Kidney (tissue), 14 donors: ENCODE results near the gene GPC6. TPM values are rescaled to one million over a fixed set of nuclear protein-coding genes. Genes with fewer than 3 reads are reported as not detected.

ENCODE experiments used
- DNase-seq, 5 donors: peaks; one replicate each; pipeline ENCODE4 v3.0.0-alpha.2; 2013 to 2020
- FAIRE-seq: peaks from 2 replicates; lab custom pipeline; 2012; peaks lifted over from hg19 to GRCh38; lab: Jason Lieb, UNC
- H3K27ac ChIP-seq, 2 donors: one replicate each; pipeline ENCODE4 v1.7.0; 2013; ENCODE audit warnings: low read depth in 2 of 2, low read length in 2 of 2, inconsistent platforms in 1 of 2
- H3K27me3 ChIP-seq: one replicate; pipeline ENCODE4 v1.7.1; 2013; ENCODE audit warnings: low read length, inconsistent platforms; ENCODE audit not compliant: control insufficient read depth, insufficient read depth
- H3K36me3 ChIP-seq, 3 donors: one replicate each; pipeline versions ENCODE4 v1.7.0 to v1.7.1; 2013; ENCODE audit warnings: low read length in 3 of 3, control low read depth in 1 of 3, inconsistent platforms in 1 of 3; ENCODE audit not compliant: insufficient read depth in 3 of 3, control insufficient read depth in 2 of 3
- H3K4me1 ChIP-seq, 3 donors: one replicate each; pipeline versions ENCODE4 v1.7.0 to v1.7.1; 2013; ENCODE audit warnings: low read length in 3 of 3, inconsistent platforms in 1 of 3, low read depth in 1 of 3; ENCODE audit not compliant: control insufficient read depth in 2 of 3, insufficient read depth in 2 of 3
- H3K4me3 ChIP-seq, 3 donors: one replicate each; pipeline versions ENCODE4 v1.7.0 to v1.8.1; 2013; ENCODE audit warnings: low read length in 3 of 3, control low read depth in 1 of 3, inconsistent platforms in 1 of 3
- H3K9ac ChIP-seq, 3 donors: one replicate each; pipeline versions ENCODE4 v1.7.0 to v1.7.1; 2013; ENCODE audit warnings: low read length in 3 of 3, control low read depth in 1 of 3, inconsistent platforms in 1 of 3
- H3K9me3 ChIP-seq, 3 donors: one replicate each; pipeline versions ENCODE4 v1.7.0 to v1.7.1; 2013; ENCODE audit warnings: low read length in 3 of 3, control low read depth in 1 of 3, inconsistent platforms in 1 of 3; ENCODE audit not compliant: control insufficient read depth in 2 of 3, insufficient read depth in 1 of 3
- CTCF ChIP-seq: IDR thresholded peaks from 3 replicates; pipeline ENCODE4 v1.5.1; 2012; ENCODE audit warnings: mild to moderate bottlenecking, moderate library complexity, borderline replicate concordance; ENCODE audit not compliant: insufficient read depth; ENCODE audit errors: extremely low read depth
- intact Hi-C: fragments of 100-400 bp; cut with DNase I; formaldehyde crosslinking; loops from one replicate; pipeline ENCODE4 v1.11.1; 2022
- polyA plus RNA-seq: library from polyadenylated mRNA; stranded (reverse); fragments of 350-450 nt; fragmentation: Illumina TruSeq; extraction: RNeasy Lipid Tissue Mini Kit (QIAGEN cat#74804); gene quantifications from one replicate; pipeline ENCODE4 v1.2.3, GENCODE V29; 2014; ENCODE audit warnings: low read depth, low replicate concordance; ENCODE audit not compliant: insufficient read depth
- total RNA-seq: library from RNA; stranded (reverse); fragmentation: NEBNext Ultra II Directional; extraction: Animal tissue kit (Norgen Biotek cat#: 25700); gene quantifications from one replicate; pipeline ENCODE4 v1.2.1, GENCODE V29; 2021
- donor health status: control.
- donor health status: control.
- donor health status: control.
- donor health status: control.
- donor health status: control.
- donor health status: DM: yes; HTN: yes; CAD: no.
- donor health status: Normal renal cell carcinoma (clear cell type).

The GPC6 gene
- total and polyA plus RNA-seq, 2 donors from 2014 or later = 6.2 to 15.5 TPM

- Histone ChIP-seq H3K27me3 (no peaks in the 10 kb centered on the region), H3K36me3 (no peaks in the 10 kb centered on the region), H3K9me3 (no peaks in the 10 kb centered on the region), H3K27ac (no peak overlapping the region), H3K9ac (no peak overlapping the region), H3K4me3 (no peak overlapping the region), H3K4me1 (no peaks in the 10 kb centered on the region)
- TF ChIP-seq CTCF = no peak
- intact Hi-C loops = no loop called here
- DNase-seq (no peak), FAIRE-seq (no peak)
Measured at GRCh38 chr13:94280845-94281244, 1054.2 kb downstream of the GPC6 start.

- H3K36me3 ChIP-seq = no peaks in the 10 kb centered on the region
- H3K27ac ChIP-seq = no peak overlapping the region
- no peak overlapping the region for H3K4me3 ChIP-seq
- TF ChIP-seq CTCF = no peak
- intact Hi-C loops = no loop called here
- FAIRE-seq (no peak), DNase-seq (no peak)
- no peaks in the 10 kb centered on the region for H3K9me3 ChIP-seq
- H3K4me1 ChIP-seq = no peaks in the 10 kb centered on the region
- no peaks in the 10 kb centered on the region for H3K27me3 ChIP-seq
- no peak overlapping the region for H3K9ac ChIP-seq
Measured at GRCh38 chr13:94286581-94286980, 1060.0 kb downstream of the GPC6 start.

GRCh38 chr13:94291631-94292322 is 1065.2 kb downstream of the GPC6 start:
- Histone ChIP-seq H3K27ac (no peak overlapping the region), H3K36me3 (no peaks in the 10 kb centered on the region), H3K4me3 (no peak overlapping the region), H3K9me3 (no peaks in the 10 kb centered on the region), H3K4me1 (no peaks in the 10 kb centered on the region), H3K9ac (no peak overlapping the region), H3K27me3 (no peaks in the 10 kb centered on the region)
- TF ChIP-seq CTCF = no peak
- no peak for DNase-seq
- intact Hi-C loops = no loop called here
- no peak for FAIRE-seq

GRCh38 chr13:94292323-94292640 is 1065.7 kb downstream of the GPC6 start:
- H3K9ac ChIP-seq = no peak overlapping the region
- no peak overlapping the region for H3K4me3 ChIP-seq
- H3K36me3 ChIP-seq = no peaks in the 10 kb centered on the region
- no peaks in the 10 kb centered on the region for H3K4me1 ChIP-seq
- no peak overlapping the region for H3K27ac ChIP-seq
- intact Hi-C loops = no loop called here
- H3K9me3 ChIP-seq = no peaks in the 10 kb centered on the region
- FAIRE-seq (no peak), DNase-seq (no peak)
- H3K27me3 ChIP-seq = no peaks in the 10 kb centered on the region
- TF ChIP-seq CTCF = no peak
